IPS-NIHi7 (cell line): Measurements from ENCODE around the gene SEMA5B.

Source experiments
- DNase-seq: peaks from one replicate; pipeline ENCODE4 v3.0.0; 2012; ENCODE audit warnings: mixed read lengths; ENCODE audit errors: extremely low spot score

Gene SEMA5B

GRCh38 chr3:122944671-122945161 is 82.8 kb downstream of the SEMA5B start:
- no peak for DNase-seq

GRCh38 chr3:122943828-122944190 is 83.8 kb downstream of the SEMA5B start:
- DNase-seq = no peak

GRCh38 chr3:122942937-122943827 is 84.4 kb downstream of the SEMA5B start:
- peak; percentile 94 for DNase-seq

GRCh38 chr3:122942239-122942638 is 85.3 kb downstream of the SEMA5B start:
- DNase-seq = no peak

GRCh38 chr3:122941228-122942206 is 86.0 kb downstream of the SEMA5B start:
- no peak for DNase-seq

GRCh38 chr3:122940628-122941086 is 86.9 kb downstream of the SEMA5B start:
- DNase-seq = no peak

GRCh38 chr3:122938783-122939425 is 88.7 kb downstream of the SEMA5B start:
- no peak for DNase-seq

GRCh38 chr3:122937745-122938144 is 89.8 kb downstream of the SEMA5B start:
- no peak for DNase-seq

- DNase-seq = no peak
These were observed 90.6 kb downstream of the SEMA5B start for GRCh38 chr3:122936986-122937385.

- DNase-seq = no peak
These were observed 91.2 kb downstream of the SEMA5B start for GRCh38 chr3:122936335-122936734.

GRCh38 chr3:122934251-122934650 is 93.3 kb downstream of the SEMA5B start:
- DNase-seq = no peak

GRCh38 chr3:122932251-122932967 is 95.2 kb downstream of the SEMA5B start:
- no peak for DNase-seq

GRCh38 chr3:122931636-122932035 is 95.9 kb downstream of the SEMA5B start:
- DNase-seq = no peak

- DNase-seq = no peak
These were observed 97.2 kb downstream of the SEMA5B start for GRCh38 chr3:122930063-122930997.

GRCh38 chr3:122929188-122930062 is 98.1 kb downstream of the SEMA5B start:
- DNase-seq = no peak

- DNase-seq = no peak
These were observed 99.0 kb downstream of the SEMA5B start for GRCh38 chr3:122928396-122929187.

GRCh38 chr3:122927726-122928125 is 99.8 kb downstream of the SEMA5B start:
- DNase-seq = no peak

GRCh38 chr3:122926811-122927210 is 100.8 kb downstream of the SEMA5B start:
- DNase-seq = no peak
